ENCODE results near the gene PGM5. TPM values are rescaled to one million over a fixed set of nuclear protein-coding genes. Genes with fewer than 3 reads are reported as not detected.

The PGM5 gene
- total and polyA plus RNA-seq, 4 experiments from 2014 or later, result not detected

- Mint-ChIP-seq H3K9me3 (no peaks in the 10 kb centered on the region), H3K4me3 (no peak overlapping the region), H3K27ac (no peak overlapping the region), H3K27me3 (peaks cover 3 to 12% of the 10 kb centered on the region in 2 donors), H3K36me3 (no peaks in the 10 kb centered on the region), H3K4me1 (no peaks in the 10 kb centered on the region)
- no peak overlapping the region for H3K27ac ChIP-seq (ENCODE audit: low read depth, low read length)
- ChIA-PET POLR2A (ENCODE audit: partially characterized antibody) (no interaction called here), CTCF (ENCODE audit: partially characterized antibody) (no interaction called here)
- H3K9me3 ChIP-seq (ENCODE audit: control insufficient read depth in 1 of 2, low read length in 2 of 2), result no peaks in the 10 kb centered on the region
- intact Hi-C loops (cut with micrococcal nuclease), result no loop called here
- H3K4me3 ChIP-seq (ENCODE audit: low read length in 2 of 2), result no peak overlapping the region
- H3K4me1 ChIP-seq (ENCODE audit: insufficient read depth, low read length), result no peaks in the 10 kb centered on the region
- DNase-seq, result no peak
- no peaks in the 10 kb centered on the region for H3K36me3 ChIP-seq (ENCODE audit: insufficient read depth, low read length)
- H3K27me3 ChIP-seq (ENCODE audit: insufficient read depth, low read length), result no peaks in the 10 kb centered on the region
Observed at GRCh38 chr9:68498816-68499215, 142.4 kb downstream of the PGM5 start.

DNA sequence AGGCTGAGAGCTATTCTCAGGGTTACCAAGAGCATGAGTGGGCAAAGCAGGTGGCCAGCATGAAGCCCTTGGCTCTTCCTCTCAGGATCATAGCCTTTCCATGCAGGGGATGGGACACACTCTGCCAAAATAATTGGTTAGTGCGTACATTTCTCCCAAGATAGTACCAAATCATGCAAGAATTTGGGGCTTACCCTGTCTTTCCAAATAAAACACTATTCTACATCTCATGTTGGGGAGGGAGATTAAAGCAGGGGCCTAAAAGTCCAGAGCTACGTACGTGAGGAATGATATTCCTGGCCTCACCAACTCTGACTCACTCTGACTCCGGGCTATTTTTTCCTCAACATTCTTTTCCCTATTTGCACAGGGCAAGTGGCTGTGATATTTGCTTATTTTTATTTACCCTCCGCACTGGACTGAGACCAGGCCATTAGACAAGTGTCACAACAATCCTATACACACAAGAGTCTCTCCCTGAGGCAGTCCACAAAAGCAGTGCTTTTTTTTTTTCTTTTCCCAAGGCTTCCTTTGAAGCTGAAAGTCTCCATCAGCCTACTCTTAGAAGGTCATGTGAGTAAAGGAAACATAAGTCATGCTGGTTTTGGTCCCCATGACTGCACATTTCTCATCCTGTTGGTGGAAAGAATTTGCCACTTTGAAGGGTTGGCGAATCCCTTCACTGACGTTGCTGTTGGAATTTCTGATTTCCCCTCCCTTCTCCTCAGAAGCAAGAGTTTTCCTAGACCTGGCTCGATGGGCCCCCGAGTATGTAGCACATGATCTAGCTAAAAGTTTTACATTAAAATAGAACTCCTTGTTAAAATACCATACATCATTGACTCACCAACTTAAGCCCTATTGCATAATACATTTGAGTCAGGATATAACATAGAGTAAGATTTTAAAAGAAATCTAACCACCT, 144.3 kb downstream of the PGM5 start:
- Histone ChIP-seq H3K4me3 (ENCODE audit: low read length in 2 of 2) (no peak overlapping the region), H3K27ac (ENCODE audit: low read depth, low read length) (no peak overlapping the region), H3K36me3 (ENCODE audit: insufficient read depth, low read length) (no peaks in the 10 kb centered on the region), H3K27me3 (ENCODE audit: insufficient read depth, low read length) (no peaks in the 10 kb centered on the region), H3K4me1 (ENCODE audit: insufficient read depth, low read length) (no peaks in the 10 kb centered on the region), H3K9me3 (ENCODE audit: control insufficient read depth in 1 of 2, low read length in 2 of 2) (no peaks in the 10 kb centered on the region)
- ChIA-PET CTCF (ENCODE audit: partially characterized antibody) (no interaction called here), POLR2A (ENCODE audit: partially characterized antibody) (no interaction called here)
- H3K4me1 Mint-ChIP-seq, result no peaks in the 10 kb centered on the region
- peaks cover 6 to 7% of the 10 kb centered on the region in 2 donors for H3K27me3 Mint-ChIP-seq
- DNase-seq, result no peak
- no peaks in the 10 kb centered on the region for H3K9me3 Mint-ChIP-seq
- intact Hi-C loops (cut with micrococcal nuclease), result no loop called here
- H3K27ac Mint-ChIP-seq, result no peak overlapping the region
- no peaks in the 10 kb centered on the region for H3K36me3 Mint-ChIP-seq
- no peak overlapping the region for H3K4me3 Mint-ChIP-seq

GRCh38 chr9:68502279-68502678, 145.9 kb downstream of the PGM5 start:
- no peaks in the 10 kb centered on the region for H3K4me1 ChIP-seq (ENCODE audit: insufficient read depth, low read length)
- Mint-ChIP-seq H3K36me3 (no peaks in the 10 kb centered on the region), H3K9me3 (no peaks in the 10 kb centered on the region), H3K4me3 (no peak overlapping the region), H3K27me3 (peaks cover 7 to 9% of the 10 kb centered on the region in 2 donors), H3K27ac (no peak overlapping the region), H3K4me1 (no peaks in the 10 kb centered on the region)
- no peaks in the 10 kb centered on the region for H3K9me3 ChIP-seq (ENCODE audit: control insufficient read depth in 1 of 2, low read length in 2 of 2)
- no peak overlapping the region for H3K4me3 ChIP-seq (ENCODE audit: low read length in 2 of 2)
- intact Hi-C loops (cut with micrococcal nuclease), result no loop called here
- no peaks in the 10 kb centered on the region for H3K36me3 ChIP-seq (ENCODE audit: insufficient read depth, low read length)
- ChIA-PET POLR2A (ENCODE audit: partially characterized antibody) (no interaction called here), CTCF (ENCODE audit: partially characterized antibody) (no interaction called here)
- no peak for DNase-seq
- no peak overlapping the region for H3K27ac ChIP-seq (ENCODE audit: low read depth, low read length)
- no peaks in the 10 kb centered on the region for H3K27me3 ChIP-seq (ENCODE audit: insufficient read depth, low read length)

DNA sequence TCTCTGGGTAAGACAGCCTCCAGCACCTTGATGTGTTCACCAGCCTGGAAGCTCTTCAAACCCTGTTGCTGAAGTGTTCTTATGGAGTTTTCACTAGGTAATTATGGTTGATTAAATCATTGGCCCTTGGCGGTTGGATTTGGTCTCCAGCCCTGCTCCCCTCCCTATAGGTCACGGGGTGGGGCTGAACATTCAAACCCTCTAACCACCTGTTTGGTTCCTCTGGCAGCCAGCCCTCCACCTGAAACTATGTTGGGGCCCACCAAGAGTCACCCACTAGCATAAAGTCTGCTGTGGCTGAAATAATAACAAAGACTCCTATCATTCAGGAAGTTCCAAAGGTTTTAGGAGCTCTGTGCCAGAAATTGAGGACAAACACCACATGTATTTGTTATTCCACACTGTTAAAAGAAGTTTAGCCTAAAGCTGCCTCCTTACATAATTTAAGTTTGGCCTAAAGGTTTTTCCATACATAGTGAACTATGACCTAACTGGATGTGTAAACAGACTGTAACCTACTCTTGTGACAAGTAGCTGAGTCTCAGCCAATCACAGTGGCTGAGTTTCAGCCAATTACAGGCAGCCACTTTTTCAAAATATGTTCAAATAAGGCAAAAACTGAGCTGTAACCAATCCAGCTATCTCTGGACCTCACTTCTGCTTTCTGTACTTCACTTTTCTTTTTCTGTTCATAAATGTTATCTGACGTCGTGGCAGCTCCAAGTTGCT, 149.4 kb downstream of the PGM5 start:
- H3K27ac Mint-ChIP-seq, result no peak overlapping the region
- H3K4me1 Mint-ChIP-seq, result no peaks in the 10 kb centered on the region
- Histone ChIP-seq H3K36me3 (ENCODE audit: insufficient read depth, low read length) (no peaks in the 10 kb centered on the region), H3K4me3 (ENCODE audit: low read length in 2 of 2) (no peak overlapping the region), H3K9me3 (ENCODE audit: control insufficient read depth in 1 of 2, low read length in 2 of 2) (no peaks in the 10 kb centered on the region), H3K27ac (ENCODE audit: low read depth, low read length) (no peak overlapping the region), H3K27me3 (ENCODE audit: insufficient read depth, low read length) (no peaks in the 10 kb centered on the region), H3K4me1 (ENCODE audit: insufficient read depth, low read length) (no peaks in the 10 kb centered on the region)
- H3K4me3 Mint-ChIP-seq, result no peak overlapping the region
- intact Hi-C loops (cut with micrococcal nuclease), result no loop called here
- POLR2A ChIA-PET (ENCODE audit: partially characterized antibody), result no interaction called here
- DNase-seq, result no peak
- H3K36me3 Mint-ChIP-seq, result peaks cover 0 to 5% of the 10 kb centered on the region in 2 donors
- peaks cover 9 to 13% of the 10 kb centered on the region in 2 donors for H3K27me3 Mint-ChIP-seq
- peaks cover 0 to 6% (median 0%) of the 10 kb centered on the region in 8 donors for H3K9me3 Mint-ChIP-seq
- CTCF ChIA-PET (ENCODE audit: partially characterized antibody), result no interaction called here

- Histone ChIP-seq H3K36me3 (ENCODE audit: insufficient read depth, low read length) (no peaks in the 10 kb centered on the region), H3K4me1 (ENCODE audit: insufficient read depth, low read length) (no peaks in the 10 kb centered on the region), H3K27ac (ENCODE audit: low read depth, low read length) (no peak overlapping the region), H3K27me3 (ENCODE audit: insufficient read depth, low read length) (no peaks in the 10 kb centered on the region), H3K9me3 (ENCODE audit: control insufficient read depth in 1 of 2, low read length in 2 of 2) (no peaks in the 10 kb centered on the region), H3K4me3 (ENCODE audit: low read length in 2 of 2) (no peak overlapping the region)
- intact Hi-C loops (cut with micrococcal nuclease), result no loop called here
- Mint-ChIP-seq H3K36me3 (peaks cover 0 to 5% of the 10 kb centered on the region in 2 donors), H3K27ac (no peak overlapping the region), H3K9me3 (peaks cover 0 to 6% (median 0%) of the 10 kb centered on the region in 8 donors), H3K27me3 (peaks cover 8 to 15% of the 10 kb centered on the region in 2 donors), H3K4me1 (no peaks in the 10 kb centered on the region), H3K4me3 (no peak overlapping the region)
- CTCF ChIA-PET (ENCODE audit: partially characterized antibody), result no interaction called here
- POLR2A ChIA-PET (ENCODE audit: partially characterized antibody), result no interaction called here
- no peak for DNase-seq
Observed at GRCh38 chr9:68506551-68506950, 150.1 kb downstream of the PGM5 start.

GRCh38 chr9:68507130-68507805, 150.9 kb downstream of the PGM5 start:
- DNase-seq, result no peak
- no peaks in the 10 kb centered on the region for H3K4me1 ChIP-seq (ENCODE audit: insufficient read depth, low read length)
- peak overlapping the region in 1 of 7 donors; percentile 3 for H3K27ac Mint-ChIP-seq
- no peak overlapping the region for H3K4me3 ChIP-seq (ENCODE audit: low read length in 2 of 2)
- ChIA-PET POLR2A (ENCODE audit: partially characterized antibody) (no interaction called here), CTCF (ENCODE audit: partially characterized antibody) (interaction anchor here (1.7 kb wide), 1 partner anchor 164 kb away, joined by 5 read pairs; no protein-coding TSS in a partner anchor)
- H3K27ac ChIP-seq (ENCODE audit: low read depth, low read length), result no peak overlapping the region
- H3K27me3 ChIP-seq (ENCODE audit: insufficient read depth, low read length), result no peaks in the 10 kb centered on the region
- H3K4me3 Mint-ChIP-seq, result no peak overlapping the region
- H3K36me3 Mint-ChIP-seq, result peaks cover 0 to 5% of the 10 kb centered on the region in 2 donors
- H3K36me3 ChIP-seq (ENCODE audit: insufficient read depth, low read length), result no peaks in the 10 kb centered on the region
- H3K4me1 Mint-ChIP-seq, result no peaks in the 10 kb centered on the region
- H3K27me3 Mint-ChIP-seq, result peaks cover 8 to 15% of the 10 kb centered on the region in 2 donors
- intact Hi-C loops (cut with micrococcal nuclease), result no loop called here
- no peaks in the 10 kb centered on the region for H3K9me3 ChIP-seq (ENCODE audit: control insufficient read depth in 1 of 2, low read length in 2 of 2)
- H3K9me3 Mint-ChIP-seq, result peaks cover 0 to 6% (median 0%) of the 10 kb centered on the region in 8 donors

DNA sequence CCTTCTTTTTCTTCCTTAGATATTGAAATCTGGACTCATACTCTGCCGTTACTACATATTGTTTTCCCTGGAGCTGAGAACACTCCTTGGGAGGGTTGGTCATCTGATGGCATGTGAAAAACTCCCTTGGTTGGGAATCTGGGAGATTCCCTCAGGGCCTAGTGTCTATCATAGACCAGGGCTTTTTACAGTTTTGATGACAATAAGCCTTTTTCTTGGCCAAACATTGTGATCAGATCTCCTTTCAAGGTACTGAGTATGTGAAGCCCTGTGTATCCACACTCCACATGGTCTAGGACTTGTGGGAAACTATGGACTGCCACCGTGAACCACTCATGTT, 151.4 kb downstream of the PGM5 start:
- no peaks in the 10 kb centered on the region for H3K9me3 ChIP-seq (ENCODE audit: control insufficient read depth in 1 of 2, low read length in 2 of 2)
- H3K9me3 Mint-ChIP-seq, result peaks cover 0 to 6% (median 0%) of the 10 kb centered on the region in 8 donors
- H3K36me3 Mint-ChIP-seq, result peaks cover 0 to 5% of the 10 kb centered on the region in 2 donors
- no peak overlapping the region for H3K4me3 ChIP-seq (ENCODE audit: low read length in 2 of 2)
- ChIA-PET POLR2A (ENCODE audit: partially characterized antibody) (no interaction called here), CTCF (ENCODE audit: partially characterized antibody) (interaction anchor here (1.7 kb wide), 1 partner anchor 165 kb away, joined by 5 read pairs; no protein-coding TSS in a partner anchor)
- H3K4me1 Mint-ChIP-seq, result no peaks in the 10 kb centered on the region
- H3K4me3 Mint-ChIP-seq, result no peak overlapping the region
- no peaks in the 10 kb centered on the region for H3K27me3 ChIP-seq (ENCODE audit: insufficient read depth, low read length)
- no peak overlapping the region for H3K27ac Mint-ChIP-seq
- H3K36me3 ChIP-seq (ENCODE audit: insufficient read depth, low read length), result no peaks in the 10 kb centered on the region
- no peaks in the 10 kb centered on the region for H3K4me1 ChIP-seq (ENCODE audit: insufficient read depth, low read length)
- intact Hi-C loops (cut with micrococcal nuclease), result no loop called here
- H3K27ac ChIP-seq (ENCODE audit: low read depth, low read length), result no peak overlapping the region
- no peak for DNase-seq
- peaks cover 8 to 15% of the 10 kb centered on the region in 2 donors for H3K27me3 Mint-ChIP-seq
